GM23338 (cell line): ENCODE data around the gene SDHAF2. TPM values are rescaled to one million over a fixed set of nuclear protein-coding genes. Genes with fewer than 3 reads are reported as not detected.

Source experiments
- ATAC-seq: fragments of 200-7000 bp; cut with Tn5 transposase; 3 replicates; pipeline ENCODE4 v1.9.1; 2020
- DNase-seq: peaks from one replicate; pipeline ENCODE4 v3.0.0-alpha.2; 2015; ENCODE audit warnings: low spot score
- H2AFZ ChIP-seq: fragments of 200-600 bp; sonication (generic); 2 replicates; pipeline ENCODE4 v1.8.0; 2016; ENCODE audit warnings: antibody characterized with exemption, mild to moderate bottlenecking, moderate library complexity
- H3F3A ChIP-seq: fragments of 200-600 bp; sonication (generic); replicated peaks from 2 replicates; pipeline ENCODE4 v1.8.0; 2017; ENCODE audit warnings: antibody characterized with exemption, mixed run types, low read depth
- H3K27ac ChIP-seq: fragments of 200-600 bp; sonication (generic); 2 replicates; pipeline ENCODE4 v1.6.1; 2016; ENCODE audit warnings: low read depth
- H3K27me3 ChIP-seq: fragments of 200-600 bp; sonication (generic); 2 replicates; pipeline ENCODE4 v1.8.0; 2016; ENCODE audit warnings: mild to moderate bottlenecking, mixed run types, moderate library complexity; ENCODE audit not compliant: insufficient read depth
- H3K36me3 ChIP-seq: fragments of 200-600 bp; sonication (generic); 2 replicates; pipeline ENCODE4 v1.8.0; 2016; ENCODE audit warnings: mild to moderate bottlenecking; ENCODE audit not compliant: insufficient read depth
- H3K4me1 ChIP-seq: fragments of 200-600 bp; sonication (generic); 2 replicates; pipeline ENCODE4 v1.8.0; 2016; ENCODE audit warnings: mild to moderate bottlenecking, moderate library complexity; ENCODE audit not compliant: insufficient read depth
- H3K4me2 ChIP-seq: fragments of 200-600 bp; sonication (generic); 2 replicates; pipeline ENCODE4 v1.7.1; 2017; ENCODE audit warnings: mixed run types
- H3K4me3 ChIP-seq: fragments of 200-600 bp; sonication (generic); 2 replicates; pipeline ENCODE4 v1.6.1; 2016; ENCODE audit warnings: mixed run types
- H3K79me2 ChIP-seq: fragments of 200-600 bp; sonication (generic); replicated peaks from 2 replicates; pipeline ENCODE4 v1.8.0; 2017; ENCODE audit warnings: mild to moderate bottlenecking; ENCODE audit not compliant: insufficient read depth
- H3K9me2 ChIP-seq: fragments of 200-600 bp; sonication (generic); 2 replicates; pipeline ENCODE4 v1.8.0; 2017; ENCODE audit not compliant: insufficient read depth
- H4K20me1 ChIP-seq: fragments of 200-600 bp; sonication (generic); replicated peaks from 2 replicates; pipeline ENCODE4 v1.8.0; 2017; ENCODE audit warnings: mild to moderate bottlenecking; ENCODE audit not compliant: insufficient read depth
- H3K27ac Mint-ChIP-seq: 2 replicates; pipeline ENCODE4 v1.8.0; 2020; ENCODE audit warnings: inconsistent platforms, mild to moderate bottlenecking, moderate library complexity, mixed read lengths
- H3K27me3 Mint-ChIP-seq: 3 replicates; pipeline ENCODE4 v1.8.0; 2022; ENCODE audit warnings: low read depth, mild to moderate bottlenecking, moderate library complexity, mixed read lengths, inconsistent platforms; ENCODE audit not compliant: insufficient read depth, poor library complexity
- H3K36me3 Mint-ChIP-seq: 3 replicates; pipeline ENCODE4 v1.8.0; 2021; ENCODE audit warnings: low read depth, mild to moderate bottlenecking, inconsistent platforms, moderate library complexity, mixed read lengths
- H3K4me1 Mint-ChIP-seq: 3 replicates; pipeline ENCODE4 v1.8.0; 2020; ENCODE audit warnings: mild to moderate bottlenecking, inconsistent platforms, mixed read lengths
- H3K4me3 Mint-ChIP-seq: 3 replicates; pipeline ENCODE4 v1.8.0; 2021; ENCODE audit warnings: moderate library complexity, mild to moderate bottlenecking, inconsistent platforms, mixed read lengths
- H3K9me3 Mint-ChIP-seq: 3 replicates; pipeline ENCODE4 v1.8.0; 2020; ENCODE audit warnings: moderate library complexity, mild to moderate bottlenecking, inconsistent platforms, mixed read lengths
- CREB1 ChIP-seq: fragments of 250-450 bp; sonication (Bioruptor Pico); IDR thresholded peaks from 2 replicates; pipeline ENCODE4 v1.5.0; 2020; ENCODE audit warnings: low read depth, mild to moderate bottlenecking, moderate library complexity
- CTCF ChIP-seq, 2 experiments: fragments of 200-600 bp in 1 of 2; sonication (generic) in 1 of 2; conservative IDR thresholded peaks; 2 replicates each; pipeline versions ENCODE4 v1.5.1 to v1.6.1; 2016 to 2017; ENCODE audit warnings: antibody characterized with exemption in 2 of 2, low read depth in 2 of 2, mild to moderate bottlenecking in 2 of 2, moderate library complexity in 1 of 2
- EZH2 ChIP-seq: fragments of 200-600 bp; sonication (generic); IDR thresholded peaks from one replicate; pipeline ENCODE4 v1.8.0; 2017; ENCODE audit warnings: antibody characterized with exemption, mild to moderate bottlenecking, low read depth; ENCODE audit not compliant: unreplicated experiment
- EZH2phosphoT487 ChIP-seq: fragments of 200-600 bp; sonication (generic); IDR thresholded peaks from one replicate; pipeline ENCODE4 v1.8.1; 2018; ENCODE audit warnings: antibody characterized with exemption; ENCODE audit not compliant: unreplicated experiment
- JUNB ChIP-seq: IDR thresholded peaks from one replicate; pipeline ENCODE4 v1.6.1; 2016; ENCODE audit warnings: antibody characterized with exemption; ENCODE audit not compliant: unreplicated experiment
- NANOG ChIP-seq: IDR thresholded peaks from 2 replicates; pipeline ENCODE4 v1.6.1; 2016; ENCODE audit warnings: antibody characterized with exemption, borderline replicate concordance
- POLR2AphosphoS5 ChIP-seq: IDR thresholded peaks from 2 replicates; pipeline ENCODE4 v1.6.1; 2016; ENCODE audit warnings: antibody characterized with exemption, low read depth
- STAT1 ChIP-seq: IDR thresholded peaks from one replicate; pipeline ENCODE4 v1.6.1; 2016; ENCODE audit warnings: antibody characterized with exemption; ENCODE audit not compliant: unreplicated experiment
- ZNF114 ChIP-seq: fragments of 250-450 bp; sonication (Bioruptor Pico); IDR thresholded peaks from 2 replicates; pipeline ENCODE4 v1.5.0; 2020; ENCODE audit warnings: mild to moderate bottlenecking, moderate library complexity
- ZNF331 ChIP-seq: fragments of 250-450 bp; sonication (Bioruptor Pico); IDR thresholded peaks from 2 replicates; pipeline ENCODE4 v1.5.0; 2020; ENCODE audit warnings: low read depth, mild to moderate bottlenecking, moderate library complexity
- polyA plus RNA-seq: library from polyadenylated mRNA; unstranded; fragments of >200 nt; fragmentation: Nextera tagmentation; extraction: Ambion mirVana; gene quantifications from 2 replicates; pipeline ENCODE4 v1.2.1, GENCODE V29; 2016
- total RNA-seq: library from RNA; depleted of rRNA; stranded (reverse); fragments of >200 nt; shearing (Covaris generic); gene quantifications from 2 replicates; pipeline ENCODE4 v1.2.3, GENCODE V29; 2014
- TF ChIP-seq, protein P1 (sequence below): IDR thresholded peaks from one replicate; pipeline ENCODE4 v1.6.1; 2018; ENCODE audit warnings: antibody characterized with exemption; ENCODE audit not compliant: unreplicated experiment
- TF ChIP-seq, protein P2 (sequence below): IDR thresholded peaks from 2 replicates; pipeline ENCODE4 v1.6.1; 2016; ENCODE audit warnings: antibody characterized with exemption
- TF ChIP-seq, protein P3 (sequence below): fragments of 250-450 bp; sonication (Bioruptor Pico); IDR thresholded peaks from 2 replicates; pipeline ENCODE4 v1.5.0; 2020; ENCODE audit warnings: mild to moderate bottlenecking, moderate library complexity

SDHAF2 gene
- total and polyA plus RNA-seq, 2 experiments from 2014 or later: 53.8 to 57.0 TPM

- Histone ChIP-seq H3F3A (peaks cover 9% of the 10 kb centered on the region; the same call in 1 of the 2 replicates), H3K9me2 (no peaks in the 10 kb centered on the region), H3K79me2 (no peaks in the 10 kb centered on the region), H3K27me3 (no peaks in the 10 kb centered on the region), H3K4me3 (no peak overlapping the region), H4K20me1 (no peaks in the 10 kb centered on the region), H3K27ac (no peak overlapping the region), H3K4me1 (peaks cover 20% of the 10 kb centered on the region), H2AFZ (no peak overlapping the region), H3K36me3 (no peaks in the 10 kb centered on the region), H3K4me2 (no peak overlapping the region)
- no peaks in the 10 kb centered on the region for H3K9me3 Mint-ChIP-seq
- H3K4me3 Mint-ChIP-seq: no peak overlapping the region
- H3K27me3 Mint-ChIP-seq: peaks cover 24% of the 10 kb centered on the region
- no peak for DNase-seq
- no peaks in the 10 kb centered on the region for H3K36me3 Mint-ChIP-seq
- no peak overlapping the region for H3K27ac Mint-ChIP-seq
- peaks cover 22% of the 10 kb centered on the region for H3K4me1 Mint-ChIP-seq
- TF ChIP-seq CTCF (conservative IDR thresholded peaks at IDR 0.05; ENCODE audit: low read depth in 2 of 2): no peak
- TF ChIP-seq ZNF331: no peak
- TF ChIP-seq, protein P1, sequence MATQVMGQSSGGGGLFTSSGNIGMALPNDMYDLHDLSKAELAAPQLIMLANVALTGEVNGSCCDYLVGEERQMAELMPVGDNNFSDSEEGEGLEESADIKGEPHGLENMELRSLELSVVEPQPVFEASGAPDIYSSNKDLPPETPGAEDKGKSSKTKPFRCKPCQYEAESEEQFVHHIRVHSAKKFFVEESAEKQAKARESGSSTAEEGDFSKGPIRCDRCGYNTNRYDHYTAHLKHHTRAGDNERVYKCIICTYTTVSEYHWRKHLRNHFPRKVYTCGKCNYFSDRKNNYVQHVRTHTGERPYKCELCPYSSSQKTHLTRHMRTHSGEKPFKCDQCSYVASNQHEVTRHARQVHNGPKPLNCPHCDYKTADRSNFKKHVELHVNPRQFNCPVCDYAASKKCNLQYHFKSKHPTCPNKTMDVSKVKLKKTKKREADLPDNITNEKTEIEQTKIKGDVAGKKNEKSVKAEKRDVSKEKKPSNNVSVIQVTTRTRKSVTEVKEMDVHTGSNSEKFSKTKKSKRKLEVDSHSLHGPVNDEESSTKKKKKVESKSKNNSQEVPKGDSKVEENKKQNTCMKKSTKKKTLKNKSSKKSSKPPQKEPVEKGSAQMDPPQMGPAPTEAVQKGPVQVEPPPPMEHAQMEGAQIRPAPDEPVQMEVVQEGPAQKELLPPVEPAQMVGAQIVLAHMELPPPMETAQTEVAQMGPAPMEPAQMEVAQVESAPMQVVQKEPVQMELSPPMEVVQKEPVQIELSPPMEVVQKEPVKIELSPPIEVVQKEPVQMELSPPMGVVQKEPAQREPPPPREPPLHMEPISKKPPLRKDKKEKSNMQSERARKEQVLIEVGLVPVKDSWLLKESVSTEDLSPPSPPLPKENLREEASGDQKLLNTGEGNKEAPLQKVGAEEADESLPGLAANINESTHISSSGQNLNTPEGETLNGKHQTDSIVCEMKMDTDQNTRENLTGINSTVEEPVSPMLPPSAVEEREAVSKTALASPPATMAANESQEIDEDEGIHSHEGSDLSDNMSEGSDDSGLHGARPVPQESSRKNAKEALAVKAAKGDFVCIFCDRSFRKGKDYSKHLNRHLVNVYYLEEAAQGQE: no peak
- TF ChIP-seq POLR2AphosphoS5: no peak
- TF ChIP-seq, protein P2, sequence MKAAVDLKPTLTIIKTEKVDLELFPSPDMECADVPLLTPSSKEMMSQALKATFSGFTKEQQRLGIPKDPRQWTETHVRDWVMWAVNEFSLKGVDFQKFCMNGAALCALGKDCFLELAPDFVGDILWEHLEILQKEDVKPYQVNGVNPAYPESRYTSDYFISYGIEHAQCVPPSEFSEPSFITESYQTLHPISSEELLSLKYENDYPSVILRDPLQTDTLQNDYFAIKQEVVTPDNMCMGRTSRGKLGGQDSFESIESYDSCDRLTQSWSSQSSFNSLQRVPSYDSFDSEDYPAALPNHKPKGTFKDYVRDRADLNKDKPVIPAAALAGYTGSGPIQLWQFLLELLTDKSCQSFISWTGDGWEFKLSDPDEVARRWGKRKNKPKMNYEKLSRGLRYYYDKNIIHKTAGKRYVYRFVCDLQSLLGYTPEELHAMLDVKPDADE: no peak
- no peak for TF ChIP-seq NANOG
- TF ChIP-seq JUNB: no peak
- TF ChIP-seq EZH2: no peak
- no peak for TF ChIP-seq STAT1
- no peak for TF ChIP-seq EZH2phosphoT487
- no peak for TF ChIP-seq ZNF114 (CRISPR knock-in tag)
- TF ChIP-seq, protein P3, sequence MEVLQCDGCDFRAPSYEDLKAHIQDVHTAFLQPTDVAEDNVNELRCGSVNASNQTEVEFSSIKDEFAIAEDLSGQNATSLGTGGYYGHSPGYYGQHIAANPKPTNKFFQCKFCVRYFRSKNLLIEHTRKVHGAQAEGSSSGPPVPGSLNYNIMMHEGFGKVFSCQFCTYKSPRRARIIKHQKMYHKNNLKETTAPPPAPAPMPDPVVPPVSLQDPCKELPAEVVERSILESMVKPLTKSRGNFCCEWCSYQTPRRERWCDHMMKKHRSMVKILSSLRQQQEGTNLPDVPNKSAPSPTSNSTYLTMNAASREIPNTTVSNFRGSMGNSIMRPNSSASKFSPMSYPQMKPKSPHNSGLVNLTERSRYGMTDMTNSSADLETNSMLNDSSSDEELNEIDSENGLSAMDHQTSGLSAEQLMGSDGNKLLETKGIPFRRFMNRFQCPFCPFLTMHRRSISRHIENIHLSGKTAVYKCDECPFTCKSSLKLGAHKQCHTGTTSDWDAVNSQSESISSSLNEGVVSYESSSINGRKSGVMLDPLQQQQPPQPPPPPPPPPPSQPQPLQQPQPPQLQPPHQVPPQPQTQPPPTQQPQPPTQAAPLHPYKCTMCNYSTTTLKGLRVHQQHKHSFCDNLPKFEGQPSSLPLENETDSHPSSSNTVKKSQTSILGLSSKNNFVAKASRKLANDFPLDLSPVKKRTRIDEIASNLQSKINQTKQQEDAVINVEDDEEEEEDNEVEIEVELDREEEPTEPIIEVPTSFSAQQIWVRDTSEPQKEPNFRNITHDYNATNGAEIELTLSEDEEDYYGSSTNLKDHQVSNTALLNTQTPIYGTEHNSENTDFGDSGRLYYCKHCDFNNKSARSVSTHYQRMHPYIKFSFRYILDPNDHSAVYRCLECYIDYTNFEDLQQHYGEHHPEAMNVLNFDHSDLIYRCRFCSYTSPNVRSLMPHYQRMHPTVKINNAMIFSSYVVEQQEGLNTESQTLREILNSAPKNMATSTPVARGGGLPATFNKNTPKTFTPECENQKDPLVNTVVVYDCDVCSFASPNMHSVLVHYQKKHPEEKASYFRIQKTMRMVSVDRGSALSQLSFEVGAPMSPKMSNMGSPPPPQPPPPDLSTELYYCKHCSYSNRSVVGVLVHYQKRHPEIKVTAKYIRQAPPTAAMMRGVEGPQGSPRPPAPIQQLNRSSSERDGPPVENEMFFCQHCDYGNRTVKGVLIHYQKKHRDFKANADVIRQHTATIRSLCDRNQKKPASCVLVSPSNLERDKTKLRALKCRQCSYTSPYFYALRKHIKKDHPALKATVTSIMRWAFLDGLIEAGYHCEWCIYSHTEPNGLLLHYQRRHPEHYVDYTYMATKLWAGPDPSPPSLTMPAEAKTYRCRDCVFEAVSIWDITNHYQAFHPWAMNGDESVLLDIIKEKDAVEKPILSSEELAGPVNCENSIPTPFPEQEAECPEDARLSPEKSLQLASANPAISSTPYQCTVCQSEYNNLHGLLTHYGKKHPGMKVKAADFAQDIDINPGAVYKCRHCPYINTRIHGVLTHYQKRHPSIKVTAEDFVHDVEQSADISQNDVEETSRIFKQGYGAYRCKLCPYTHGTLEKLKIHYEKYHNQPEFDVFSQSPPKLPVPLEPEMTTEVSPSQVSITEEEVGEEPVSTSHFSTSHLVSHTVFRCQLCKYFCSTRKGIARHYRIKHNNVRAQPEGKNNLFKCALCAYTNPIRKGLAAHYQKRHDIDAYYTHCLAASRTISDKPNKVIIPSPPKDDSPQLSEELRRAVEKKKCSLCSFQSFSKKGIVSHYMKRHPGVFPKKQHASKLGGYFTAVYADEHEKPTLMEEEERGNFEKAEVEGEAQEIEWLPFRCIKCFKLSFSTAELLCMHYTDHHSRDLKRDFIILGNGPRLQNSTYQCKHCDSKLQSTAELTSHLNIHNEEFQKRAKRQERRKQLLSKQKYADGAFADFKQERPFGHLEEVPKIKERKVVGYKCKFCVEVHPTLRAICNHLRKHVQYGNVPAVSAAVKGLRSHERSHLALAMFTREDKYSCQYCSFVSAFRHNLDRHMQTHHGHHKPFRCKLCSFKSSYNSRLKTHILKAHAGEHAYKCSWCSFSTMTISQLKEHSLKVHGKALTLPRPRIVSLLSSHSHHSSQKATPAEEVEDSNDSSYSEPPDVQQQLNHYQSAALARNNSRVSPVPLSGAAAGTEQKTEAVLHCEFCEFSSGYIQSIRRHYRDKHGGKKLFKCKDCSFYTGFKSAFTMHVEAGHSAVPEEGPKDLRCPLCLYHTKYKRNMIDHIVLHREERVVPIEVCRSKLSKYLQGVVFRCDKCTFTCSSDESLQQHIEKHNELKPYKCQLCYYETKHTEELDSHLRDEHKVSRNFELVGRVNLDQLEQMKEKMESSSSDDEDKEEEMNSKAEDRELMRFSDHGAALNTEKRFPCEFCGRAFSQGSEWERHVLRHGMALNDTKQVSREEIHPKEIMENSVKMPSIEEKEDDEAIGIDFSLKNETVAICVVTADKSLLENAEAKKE: no peak
- no peak for TF ChIP-seq CREB1 (CRISPR knock-in tag)
- no peak for ATAC-seq
Measured at GRCh38 chr11:61491736-61492395, 61.9 kb downstream of the SDHAF2 start.
